ENCODE results near the gene PWWP2B. TPM values are rescaled to one million over a fixed set of nuclear protein-coding genes. Genes with fewer than 3 reads are reported as not detected.

Gene PWWP2B
- total RNA-seq, 1 experiment from 2014 or later = 18.6 TPM

DNA sequence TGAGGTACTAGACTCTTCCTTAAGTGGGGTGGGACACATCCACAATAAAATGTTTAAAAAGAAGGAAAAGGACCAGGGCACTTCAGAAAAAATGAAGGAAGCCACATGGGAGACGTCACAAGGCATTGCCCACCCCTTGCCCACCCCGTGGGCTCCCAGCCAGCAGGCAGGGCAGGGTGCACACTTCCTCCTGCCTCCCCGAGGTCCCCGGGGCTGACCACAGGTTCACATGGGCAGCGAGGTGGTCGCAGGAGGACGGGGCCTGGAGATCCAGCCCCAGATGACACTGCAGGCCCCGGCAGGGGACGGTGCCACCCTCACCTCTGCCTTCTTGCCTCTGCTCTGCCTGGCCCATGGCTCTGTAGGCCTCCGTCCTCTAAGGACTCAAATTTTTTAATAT, 45.6 kb downstream of the PWWP2B start:
- DNase-seq (ENCODE audit: extremely low read depth, low read depth) = no peak

GRCh38 chr10:132443605-132443982, 46.6 kb downstream of the PWWP2B start:
- peak; percentile 39 for DNase-seq (ENCODE audit: extremely low read depth, low read depth)

DNA sequence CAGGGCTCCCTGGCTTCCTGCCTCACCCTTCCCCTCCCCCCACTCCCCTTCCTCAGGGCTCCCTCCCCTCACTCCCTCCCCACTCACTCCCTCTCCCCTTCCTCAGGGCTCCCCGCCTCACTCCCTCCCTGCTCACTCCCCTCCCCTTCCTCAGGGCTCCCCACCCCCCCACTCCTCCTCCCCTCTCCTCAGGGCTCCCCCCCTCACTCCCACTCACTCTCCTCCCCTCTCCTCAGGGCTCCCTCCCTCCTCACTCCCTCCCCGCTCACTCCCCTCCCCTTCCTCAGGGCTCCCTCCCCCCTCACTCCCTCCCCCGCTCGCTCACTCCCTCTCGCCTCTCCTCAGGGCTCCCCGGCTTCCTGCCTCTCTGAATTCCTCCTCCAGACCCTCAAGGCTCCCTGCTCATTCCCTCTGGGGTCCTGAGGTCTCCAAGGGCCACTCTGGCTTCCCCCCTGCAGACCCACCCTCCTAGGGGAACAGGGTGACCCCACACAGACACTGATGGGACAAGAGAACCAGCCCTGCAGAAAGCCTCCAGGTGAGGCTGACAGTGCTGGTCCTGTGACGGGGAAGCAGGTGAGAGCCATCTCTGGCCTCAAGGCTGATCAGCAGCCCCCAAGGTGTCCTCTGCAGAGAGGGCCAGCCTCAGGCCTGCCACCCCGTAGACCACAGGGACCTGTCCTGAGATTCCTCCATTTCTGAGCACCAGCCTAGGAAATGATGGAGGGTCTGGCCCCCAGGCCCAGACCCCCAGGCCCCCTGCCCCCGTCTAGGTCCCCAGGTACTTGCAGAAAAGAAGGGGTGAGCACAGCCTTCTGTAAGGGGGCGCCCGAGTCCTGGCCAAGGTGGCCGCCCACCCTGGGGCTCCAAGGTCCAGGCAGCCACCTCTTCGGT, 47.2 kb downstream of the PWWP2B start:
- peak; percentile 34 for DNase-seq (ENCODE audit: extremely low read depth, low read depth)

GRCh38 chr10:132444877-132445351, 47.9 kb downstream of the PWWP2B start:
- peak; percentile 49 for DNase-seq (ENCODE audit: extremely low read depth, low read depth)

- DNase-seq (ENCODE audit: extremely low read depth, low read depth) = no peak
These were observed 48.7 kb downstream of the PWWP2B start for GRCh38 chr10:132445516-132446194.

DNA sequence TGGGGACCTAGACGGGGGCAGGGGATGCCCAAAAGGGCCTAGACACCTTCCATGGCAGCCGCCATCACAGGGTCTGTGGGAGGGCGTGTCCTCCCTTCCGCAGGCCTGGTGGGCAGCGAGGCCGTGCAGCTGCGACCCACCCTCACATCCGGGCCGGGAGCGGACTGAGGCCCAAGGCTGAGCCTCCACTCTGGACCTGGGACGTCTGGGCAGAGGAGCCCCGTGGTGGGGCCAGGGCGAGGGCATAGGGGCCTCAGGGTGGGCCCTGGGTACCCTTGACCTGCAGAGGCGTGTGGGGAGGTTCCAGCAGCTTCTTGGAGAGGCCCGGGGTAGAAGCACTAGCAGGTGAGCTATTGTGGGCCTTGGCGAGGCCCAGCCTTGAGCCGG, 49.2 kb downstream of the PWWP2B start:
- no peak for DNase-seq (ENCODE audit: extremely low read depth, low read depth)

- peak; percentile 87 for DNase-seq (ENCODE audit: extremely low read depth, low read depth)
These were observed 49.9 kb downstream of the PWWP2B start for GRCh38 chr10:132446661-132447445.

GRCh38 chr10:132447446-132448247, 50.6 kb downstream of the PWWP2B start:
- DNase-seq (ENCODE audit: extremely low read depth, low read depth) = peak; percentile 44

DNA sequence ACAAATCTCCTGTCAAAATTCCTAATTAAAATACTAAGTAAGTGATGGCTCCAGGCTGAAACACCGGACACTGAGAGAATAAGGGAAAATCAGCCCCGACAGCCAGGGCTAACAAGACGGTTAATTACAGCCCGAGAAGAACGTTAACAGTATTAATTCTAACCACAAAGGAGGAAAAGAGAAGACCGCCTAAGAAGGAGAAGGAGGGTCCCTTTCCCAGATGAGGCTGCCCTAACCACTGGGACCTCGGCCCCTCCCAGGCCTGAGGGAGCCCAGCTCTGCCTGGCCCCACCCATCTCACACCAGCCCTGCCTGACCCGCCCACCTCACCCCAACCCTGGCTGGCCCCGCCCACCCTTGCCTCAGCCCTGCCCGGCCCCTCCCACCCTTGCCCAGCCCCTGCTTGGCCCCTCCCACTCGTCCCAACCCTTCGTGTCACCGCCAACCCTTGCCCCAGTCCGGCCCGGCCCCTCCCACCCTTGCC, 51.3 kb downstream of the PWWP2B start:
- DNase-seq (ENCODE audit: extremely low read depth, low read depth) = peak; percentile 88

DNA sequence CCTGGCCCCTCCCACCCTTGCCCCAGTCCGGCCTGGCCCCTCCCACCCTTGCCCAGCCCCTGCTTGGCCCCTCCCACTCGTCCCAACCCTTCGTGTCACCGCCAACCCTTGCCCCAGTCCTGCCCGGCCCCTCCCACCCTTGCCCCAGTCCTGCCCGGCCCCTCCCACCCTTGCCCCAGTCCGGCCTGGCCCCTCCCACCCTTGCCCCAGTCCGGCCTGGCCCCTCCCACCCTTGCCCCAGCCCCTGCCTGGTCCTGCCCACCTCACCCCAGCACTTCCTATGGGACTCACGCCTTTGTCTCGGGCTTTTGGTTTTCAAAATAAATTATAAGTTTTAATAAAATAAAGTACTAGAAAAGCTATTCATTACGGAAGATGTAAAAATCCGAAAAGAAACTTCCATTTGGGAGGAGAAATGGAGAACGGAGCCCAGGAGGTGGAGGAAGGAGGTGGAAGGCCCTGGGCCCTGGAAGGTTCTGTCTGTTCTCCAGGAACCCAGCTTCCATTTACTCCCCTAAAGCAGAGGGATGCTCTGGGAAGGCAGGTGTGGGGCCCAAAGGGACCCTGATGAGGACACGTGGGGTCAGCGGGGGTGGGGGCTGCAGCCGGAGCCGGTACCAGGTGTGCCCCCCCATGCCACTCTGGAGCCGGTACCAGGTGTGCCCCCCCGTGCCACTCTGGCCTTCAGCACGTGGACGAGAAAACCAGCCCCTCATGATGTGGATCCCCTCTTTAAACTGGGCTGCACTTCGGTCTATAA, 52.2 kb downstream of the PWWP2B start:
- peak; percentile 55 for DNase-seq (ENCODE audit: extremely low read depth, low read depth)

GRCh38 chr10:132449811-132450181, 52.8 kb downstream of the PWWP2B start:
- no peak for DNase-seq (ENCODE audit: extremely low read depth, low read depth)

DNA sequence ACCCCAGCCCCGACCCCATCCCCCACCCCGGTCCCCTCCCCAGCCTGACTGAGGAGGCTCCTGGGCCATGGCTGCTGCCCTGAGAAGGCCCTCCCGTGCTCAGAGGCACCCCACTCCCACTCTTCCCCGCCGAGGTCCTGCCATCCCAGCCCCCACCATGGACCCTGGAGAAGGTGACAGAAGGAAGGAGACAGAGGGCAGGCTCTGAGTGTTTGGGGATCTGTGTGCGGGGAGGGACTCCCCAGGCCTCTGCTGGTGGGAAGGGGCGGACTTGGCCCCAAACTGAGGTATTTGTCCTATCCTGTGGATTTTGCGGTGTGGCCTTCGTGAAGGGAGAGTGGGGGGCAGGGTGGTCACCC, 53.4 kb downstream of the PWWP2B start:
- DNase-seq (ENCODE audit: extremely low read depth, low read depth) = no peak

GRCh38 chr10:132450825-132451505, 54.0 kb downstream of the PWWP2B start:
- DNase-seq (ENCODE audit: extremely low read depth, low read depth) = no peak

- DNase-seq (ENCODE audit: extremely low read depth, low read depth) = no peak
These were observed 54.7 kb downstream of the PWWP2B start for GRCh38 chr10:132451506-132452215.

- no peak for DNase-seq (ENCODE audit: extremely low read depth, low read depth)
These were observed 55.2 kb downstream of the PWWP2B start for GRCh38 chr10:132452216-132452650.

- DNase-seq (ENCODE audit: extremely low read depth, low read depth) = peak; percentile 52
These were observed 55.9 kb downstream of the PWWP2B start for GRCh38 chr10:132452651-132453469.

- DNase-seq (ENCODE audit: extremely low read depth, low read depth) = no peak
These were observed 56.5 kb downstream of the PWWP2B start for GRCh38 chr10:132453470-132453861.
